HUDEP-2 (cell line): Measurements from ENCODE around the gene DTYMK.
"Not testable (repeated sequence)": the region's sequence is repeated elsewhere in the genome, so short reads cannot be mapped to it uniquely, and the experiment has no call there.

ENCODE experiments used
- DNase-seq, 76 experiments: peaks; one replicate each; lab custom pipeline; 2025; ENCODE audit not compliant: unreplicated experiment in 76 of 76; lab: John Stamatoyannopoulos, UW

DTYMK gene

GRCh38 chr2:241673189-241673663 is 13.4 kb downstream of the DTYMK start:
- no peak for DNase-seq

- no peak for DNase-seq
Observed at GRCh38 chr2:241672243-241673188, 14.1 kb downstream of the DTYMK start.

GRCh38 chr2:241671457-241672240 is 15.0 kb downstream of the DTYMK start:
- DNase-seq, result no peak

DNA sequence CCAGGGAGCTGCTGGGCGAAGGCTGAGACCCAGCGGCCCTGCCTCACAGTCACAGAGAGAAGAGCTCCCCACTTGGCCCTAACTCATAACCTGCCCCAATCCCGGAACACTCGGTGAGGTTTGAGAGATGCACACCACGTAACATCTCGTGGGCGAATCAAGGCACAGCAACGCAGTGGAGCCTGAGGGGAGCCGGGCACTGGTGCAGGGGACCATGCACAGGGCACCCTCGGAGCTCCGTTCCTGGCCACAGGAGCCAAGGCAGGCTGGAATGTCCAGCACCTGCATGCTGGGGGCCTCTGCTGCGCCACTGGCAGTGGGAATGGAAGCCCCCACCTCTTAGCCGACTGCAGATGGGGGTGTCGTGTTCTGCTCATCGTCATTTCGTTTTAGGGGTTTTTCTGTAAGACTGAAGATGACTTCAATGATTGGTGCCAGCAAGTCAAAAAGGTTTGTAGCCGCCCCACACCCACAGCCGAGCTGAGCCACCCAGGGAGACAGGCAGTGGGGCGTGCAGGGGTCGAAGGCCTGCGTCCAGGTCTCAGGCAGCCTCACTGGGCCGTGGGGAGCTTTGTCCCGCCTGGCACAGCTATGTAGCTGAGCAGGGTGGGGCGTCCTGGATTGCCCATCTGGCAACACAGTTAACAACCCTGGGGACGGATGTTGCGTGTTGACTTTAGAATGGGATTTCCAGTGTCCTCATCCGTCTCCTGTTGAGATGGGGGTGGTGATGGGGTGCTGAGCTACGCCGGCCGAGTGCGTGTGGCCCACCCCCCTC is 16.1 kb downstream of the DTYMK start:
- no peak for DNase-seq

DNA sequence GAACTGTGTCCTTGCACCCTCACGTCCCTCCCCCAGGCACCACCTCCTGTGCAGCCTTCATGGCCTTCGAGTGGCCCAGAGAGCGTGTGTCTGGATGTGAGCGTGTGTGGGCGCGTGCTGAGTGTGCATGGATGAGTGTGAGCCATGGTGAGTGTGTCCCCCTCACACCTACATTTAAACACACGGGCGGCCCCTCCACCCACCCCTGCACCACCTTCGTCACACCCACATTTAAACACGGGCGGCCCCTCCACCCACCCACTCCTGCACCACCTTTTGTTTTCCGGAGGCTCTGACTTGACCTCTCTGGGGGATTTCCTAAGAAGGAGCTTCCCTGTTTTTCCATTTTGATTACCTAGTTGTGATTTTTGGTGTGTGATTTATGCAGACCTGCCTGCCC is 17.8 kb downstream of the DTYMK start:
- DNase-seq, result no peak

DNA sequence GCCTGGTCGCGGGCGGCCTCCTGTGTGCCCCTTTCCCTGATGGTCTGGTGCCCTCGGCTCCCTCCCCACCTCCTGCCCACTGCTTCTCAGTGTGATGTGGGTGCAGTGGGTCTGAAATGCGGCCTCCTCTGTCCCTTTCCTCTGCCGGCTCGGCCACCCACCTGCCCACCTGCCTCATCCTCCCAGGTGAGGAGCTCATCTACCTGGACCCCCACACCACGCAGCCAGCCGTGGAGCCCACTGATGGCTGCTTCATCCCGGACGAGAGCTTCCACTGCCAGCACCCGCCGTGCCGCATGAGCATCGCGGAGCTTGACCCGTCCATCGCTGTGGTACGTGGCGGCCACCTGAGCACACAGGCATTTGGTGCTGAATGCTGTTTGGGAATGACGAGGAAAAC is 18.3 kb downstream of the DTYMK start:
- DNase-seq, result no peak

GRCh38 chr2:241666627-241667400 is 19.8 kb downstream of the DTYMK start:
- no peak for DNase-seq

- no peak for DNase-seq
Observed at GRCh38 chr2:241665731-241666440, 20.7 kb downstream of the DTYMK start.

GRCh38 chr2:241662731-241663130 is 23.9 kb downstream of the DTYMK start:
- DNase-seq, result not testable (repeated sequence)

DNA sequence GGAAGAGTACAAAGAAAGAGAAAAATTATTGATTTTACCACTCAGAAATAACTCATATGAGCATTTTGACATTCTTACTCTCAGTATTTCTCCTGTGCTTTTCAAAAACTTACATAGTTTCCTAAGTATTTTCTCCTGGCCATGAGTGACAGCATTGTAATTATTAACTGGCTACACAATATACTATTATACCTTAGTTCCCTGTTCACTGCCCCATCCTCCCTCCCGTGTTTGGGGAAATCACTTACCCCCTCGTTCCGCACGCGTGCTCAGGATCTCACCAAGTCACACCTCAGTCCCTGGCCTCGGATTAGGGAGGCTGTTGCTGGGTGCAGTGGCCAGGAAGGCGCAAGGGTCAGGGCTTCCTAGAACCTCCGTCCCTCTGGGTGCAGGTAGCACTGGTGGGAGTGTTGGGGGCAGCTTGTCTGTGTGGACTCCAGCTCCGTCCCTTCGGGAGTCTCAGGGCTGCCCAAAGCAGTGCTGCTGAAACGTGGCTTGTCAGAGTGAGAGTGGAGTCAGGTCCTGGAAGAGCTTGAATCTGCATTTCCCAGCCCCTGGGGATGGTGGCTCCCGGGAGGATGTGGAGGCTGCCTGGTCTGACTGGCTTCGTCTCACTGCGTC is 25.9 kb downstream of the DTYMK start:
- no peak for DNase-seq

GRCh38 chr2:241659150-241659739 is 27.4 kb downstream of the DTYMK start:
- peak in 43 of 76 experiments; percentile 6 to 47 (median 22) for DNase-seq

GRCh38 chr2:241658296-241658695 is 28.3 kb downstream of the DTYMK start:
- no peak for DNase-seq

DNA sequence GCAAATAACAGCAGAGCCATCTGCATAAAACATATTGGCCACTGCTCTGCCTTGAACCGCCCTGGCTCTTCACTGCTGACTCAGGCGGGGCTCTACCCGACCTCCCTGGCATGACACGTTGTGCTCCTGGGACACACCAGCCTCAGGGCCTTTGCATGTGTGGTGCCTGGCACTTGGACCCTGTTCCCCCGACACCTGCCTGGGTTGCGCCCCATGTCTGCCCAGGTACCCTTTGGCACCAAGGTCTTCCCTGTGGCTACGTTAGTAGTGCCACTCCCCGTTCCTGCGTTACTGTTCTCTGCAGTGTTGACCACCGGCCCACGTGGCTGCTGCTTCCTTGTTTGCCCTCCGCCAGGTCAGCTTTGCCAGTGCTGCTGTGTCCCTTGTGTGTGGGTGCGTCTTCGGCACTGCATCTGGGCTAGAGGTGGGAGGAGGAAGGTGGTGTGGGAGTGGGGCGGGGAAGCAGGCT is 28.8 kb downstream of the DTYMK start:
- DNase-seq, result no peak

DNA sequence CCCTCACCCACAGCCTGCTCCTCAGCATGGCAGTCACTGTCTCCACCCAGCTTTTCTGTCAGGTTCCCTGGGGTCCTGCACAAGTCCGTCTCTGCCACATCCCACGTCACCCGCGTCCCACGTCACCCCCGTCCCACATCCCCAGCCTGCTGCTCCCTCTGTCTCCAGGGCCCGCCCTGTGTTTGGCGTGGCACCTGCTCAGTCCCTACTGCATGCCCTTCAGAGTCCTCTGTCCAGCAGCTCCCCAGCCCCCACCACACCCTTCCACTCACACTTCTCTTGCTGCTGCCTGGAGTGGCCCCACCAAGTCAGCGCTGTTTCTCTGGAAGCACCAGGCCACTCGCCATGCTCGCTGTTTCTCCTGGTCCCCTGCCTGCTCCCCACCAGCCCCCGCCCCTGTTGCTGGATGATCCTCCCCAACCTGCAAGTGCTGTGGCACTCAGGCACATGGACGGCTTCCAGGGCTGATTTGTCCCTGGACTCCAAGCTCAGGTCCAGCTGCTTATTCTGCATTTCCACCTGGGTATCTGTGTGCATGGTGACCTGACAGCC is 30.3 kb downstream of the DTYMK start:
- no peak for DNase-seq

DNA sequence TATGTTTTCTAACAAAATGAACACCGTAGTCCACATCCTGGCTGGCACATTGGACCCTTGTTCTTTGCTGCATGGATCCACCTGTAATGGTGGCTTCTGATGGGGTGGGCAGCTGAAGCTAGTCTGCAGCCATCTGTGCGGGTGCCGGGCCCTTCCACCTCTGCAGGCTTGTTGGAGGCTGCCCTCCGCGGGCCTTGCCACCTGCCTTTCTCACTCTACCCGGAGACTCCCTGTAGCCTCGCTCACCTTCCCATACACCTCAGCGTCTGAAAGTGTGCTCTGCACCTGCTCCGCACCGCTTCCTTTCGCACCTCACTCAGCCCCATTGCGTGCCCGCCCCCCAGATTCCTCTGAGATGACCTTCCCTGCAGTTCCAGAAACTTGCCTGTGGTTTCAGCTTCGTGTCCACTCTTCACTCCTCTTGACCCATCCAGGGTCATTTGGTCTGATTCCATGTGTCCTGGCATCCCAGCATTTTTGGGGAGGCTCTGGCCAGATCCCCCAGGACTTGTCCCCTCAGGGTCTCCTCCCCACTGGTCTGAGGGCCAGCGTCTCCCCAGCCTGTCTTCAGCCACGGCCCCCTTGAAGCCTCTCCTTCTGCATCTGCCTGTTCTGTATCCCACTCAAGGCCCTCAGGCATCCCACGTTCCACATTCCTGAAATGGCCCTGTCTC is 31.0 kb downstream of the DTYMK start:
- no peak for DNase-seq

- DNase-seq, result no peak
Observed at GRCh38 chr2:241654551-241654950, 32.1 kb downstream of the DTYMK start.

- no peak for DNase-seq
Observed at GRCh38 chr2:241653210-241653750, 33.3 kb downstream of the DTYMK start.
